HK-2 (cell line): ENCODE results near the gene SERPINB1.
A peak's percentile ranks its signal among the peaks of the same experiment; 100 is the strongest.

Experiments
- DNase-seq: peaks from one replicate; pipeline ENCODE4 v3.0.0-alpha.2; 2018; ENCODE audit not compliant: unreplicated experiment

The SERPINB1 gene

DNA sequence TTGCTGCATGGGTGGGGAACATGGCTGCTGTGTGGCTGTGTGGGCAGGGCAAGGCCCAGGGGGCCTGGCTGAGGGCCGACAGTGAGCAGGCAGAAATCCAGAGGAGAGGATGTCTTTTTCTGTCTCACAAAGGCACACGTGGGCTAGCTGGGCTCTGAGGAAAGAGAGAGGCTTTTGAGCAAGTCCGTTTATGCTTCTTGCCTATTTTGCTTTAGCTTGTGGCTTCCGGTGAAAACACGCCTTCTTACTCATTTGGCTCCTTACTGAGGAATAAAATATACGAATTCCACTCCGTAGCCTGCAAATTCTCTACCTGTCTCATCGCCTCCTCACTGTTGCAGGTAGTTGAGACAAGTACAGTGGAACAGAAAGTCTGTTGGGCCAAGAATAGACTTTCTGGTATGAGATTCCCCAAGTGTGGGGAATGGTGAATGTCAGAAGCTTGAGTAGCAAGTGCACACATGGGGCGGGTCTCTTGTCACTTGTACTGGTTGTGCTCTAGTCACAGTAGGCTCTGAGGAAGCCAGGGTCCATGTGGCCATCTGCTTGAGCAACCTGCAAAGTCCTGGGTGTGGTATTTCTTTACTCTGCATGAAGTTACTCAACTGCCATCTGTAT is 48.0 kb downstream of the SERPINB1 start:
- no peak for DNase-seq

DNA sequence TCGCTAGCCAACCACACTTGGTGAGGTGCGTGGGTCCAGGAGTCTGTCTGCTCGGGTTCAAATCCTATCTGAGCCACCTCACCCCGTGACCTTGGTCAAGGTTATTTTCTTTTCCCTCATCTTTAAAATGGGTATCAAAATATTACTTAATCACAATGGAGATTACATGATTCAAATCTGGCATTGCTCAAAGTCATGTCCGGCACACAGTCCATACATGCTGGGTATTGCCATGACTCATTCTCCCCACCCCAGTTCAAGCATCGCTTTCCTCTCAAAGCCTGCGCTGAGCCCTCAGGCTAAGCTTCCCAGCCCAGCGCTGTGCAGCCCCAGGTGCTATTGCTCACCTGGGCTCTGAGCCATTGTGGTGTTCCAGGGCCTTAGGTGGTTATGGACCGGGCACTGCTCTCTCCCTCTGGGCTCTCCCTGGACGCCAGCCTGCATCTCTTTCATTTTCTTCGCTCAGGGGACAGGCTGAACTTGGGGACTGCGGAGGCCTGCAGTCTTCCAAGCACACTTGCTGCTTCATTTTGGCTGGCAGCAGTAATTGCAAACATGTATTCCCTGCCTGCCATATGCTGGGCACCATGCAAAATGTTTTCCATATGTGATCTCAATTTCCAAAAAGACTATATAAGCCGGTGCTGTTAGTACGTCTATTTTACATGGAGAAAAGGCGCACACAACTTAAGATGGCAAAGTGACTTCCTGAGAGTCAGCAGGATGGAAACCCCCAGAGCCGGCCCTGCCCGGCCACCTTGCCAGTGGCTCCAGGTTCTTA is 49.1 kb downstream of the SERPINB1 start:
- no peak for DNase-seq

DNA sequence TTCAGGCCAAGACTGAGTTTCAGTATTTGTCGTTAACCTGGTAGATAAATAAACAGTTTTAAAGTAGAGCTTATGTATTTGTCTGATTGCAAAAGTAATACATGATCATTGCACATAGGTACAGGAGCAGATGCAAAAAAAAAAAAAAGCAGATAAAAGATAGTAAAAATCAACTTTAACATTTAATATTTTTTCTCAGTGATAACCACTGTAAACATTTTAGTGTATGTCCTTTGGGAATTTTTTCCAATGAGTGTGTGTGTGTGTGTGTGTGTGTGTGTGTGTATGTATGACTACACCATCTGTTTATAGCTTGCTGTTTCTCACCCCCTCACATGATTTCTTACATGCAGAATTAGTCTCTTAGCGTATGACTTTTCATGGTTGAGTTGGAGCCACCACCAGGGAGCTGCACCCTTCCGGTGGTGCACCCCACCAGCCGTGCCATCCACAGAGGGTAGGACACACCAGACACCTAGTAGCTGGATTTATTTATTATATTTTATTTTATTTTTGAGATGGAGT is 50.2 kb downstream of the SERPINB1 start:
- DNase-seq = no peak

DNA sequence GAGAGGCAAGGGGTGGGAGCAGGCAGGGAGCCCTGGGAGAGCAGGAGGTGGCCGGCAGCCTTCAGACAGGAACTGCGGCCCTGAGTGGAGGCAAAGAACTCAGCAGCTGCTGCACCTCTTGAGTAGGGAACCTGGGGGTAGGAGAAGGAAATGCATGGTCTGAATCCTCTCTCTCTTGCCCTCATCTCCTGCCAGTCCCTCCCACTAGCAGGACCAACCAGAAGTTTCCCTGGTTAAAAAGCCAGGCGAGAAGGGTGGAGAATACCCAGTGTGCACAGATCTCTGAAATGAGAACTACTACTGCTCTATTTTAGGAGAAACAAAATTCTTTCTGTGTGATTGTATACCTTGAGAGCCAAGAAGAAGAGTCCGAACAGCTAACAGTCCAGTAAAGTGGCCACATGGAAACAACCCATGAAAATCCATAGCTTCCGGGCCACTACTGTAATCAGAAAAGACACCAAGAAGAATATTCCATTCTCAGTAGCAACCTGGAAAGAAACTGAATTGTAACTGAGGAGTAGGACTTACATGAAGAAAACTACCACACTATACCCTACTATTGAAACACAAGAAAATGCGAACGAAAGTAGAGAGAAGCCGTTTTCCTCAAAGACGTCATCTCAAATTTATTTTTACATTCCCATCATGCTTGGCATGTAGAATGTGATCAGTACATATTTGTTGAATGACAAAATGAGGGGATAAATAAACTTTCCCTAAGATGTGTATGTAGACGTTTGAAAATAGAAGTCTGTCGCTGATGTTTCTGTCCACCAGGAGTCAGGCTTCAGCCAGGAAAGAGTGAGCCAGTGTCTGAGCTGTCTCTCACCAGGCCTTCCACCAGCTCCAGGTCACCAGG is 50.8 kb downstream of the SERPINB1 start:
- DNase-seq = peak; percentile 45

- no peak for DNase-seq
Observed at GRCh38 chr6:2786269-2786668, 55.4 kb downstream of the SERPINB1 start.

DNA sequence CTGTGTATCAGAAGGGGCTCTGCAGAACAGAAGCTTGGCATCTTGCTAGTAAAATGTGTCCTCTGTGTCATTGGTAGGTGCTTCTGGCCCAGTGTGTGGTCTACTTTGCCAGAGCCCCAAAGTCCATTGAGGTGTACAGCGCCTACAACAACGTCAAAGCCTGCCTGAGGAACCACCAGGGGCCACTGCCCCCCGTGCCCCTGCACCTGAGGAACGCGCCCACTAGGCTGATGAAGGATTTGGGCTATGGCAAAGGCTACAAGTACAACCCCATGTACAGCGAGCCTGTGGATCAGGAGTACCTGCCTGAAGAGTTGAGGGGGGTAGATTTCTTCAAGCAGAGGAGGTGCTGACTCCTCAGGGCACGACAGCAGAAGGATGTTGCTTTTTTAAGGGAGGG is 56.7 kb downstream of the SERPINB1 start:
- no peak for DNase-seq

DNA sequence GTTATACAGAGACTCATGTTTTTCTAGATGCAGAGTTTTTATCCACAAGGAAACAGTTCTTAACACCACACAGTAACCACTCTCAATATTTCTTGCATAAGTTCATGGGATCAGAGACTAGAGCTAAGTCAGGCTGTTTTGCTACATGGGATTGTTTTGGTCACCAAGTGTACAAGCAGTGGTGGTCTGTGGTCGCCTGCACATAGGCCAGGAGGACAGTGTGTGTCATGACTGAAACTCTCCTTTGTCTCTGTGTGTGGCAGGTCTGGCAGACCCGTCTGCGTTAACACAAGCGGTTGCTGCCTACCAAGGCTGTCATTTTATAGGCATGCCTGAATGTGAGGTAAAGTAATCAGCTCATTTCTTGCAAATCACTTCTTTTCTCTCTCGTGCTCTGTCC is 57.6 kb downstream of the SERPINB1 start:
- DNase-seq = no peak

GRCh38 chr6:2783188-2783963 is 58.3 kb downstream of the SERPINB1 start:
- no peak for DNase-seq

GRCh38 chr6:2782825-2783187 is 58.9 kb downstream of the SERPINB1 start:
- DNase-seq = no peak

DNA sequence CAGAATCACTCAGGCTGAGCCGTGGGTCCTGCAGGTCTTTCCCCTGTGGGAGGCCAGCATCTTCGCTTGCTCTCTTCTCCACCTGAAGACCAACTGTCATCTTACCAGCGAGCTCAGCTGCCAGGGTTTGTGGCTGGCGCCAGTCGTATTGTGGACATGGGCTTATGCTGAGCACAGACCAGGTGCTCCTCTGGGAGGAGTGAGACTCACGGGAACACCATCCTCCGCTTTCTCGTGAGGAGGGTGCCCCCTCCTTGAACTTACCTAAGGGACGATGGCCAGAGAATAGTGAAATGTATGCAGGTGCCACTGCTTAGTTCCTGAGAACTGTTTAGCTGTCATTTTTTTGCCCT is 59.3 kb downstream of the SERPINB1 start:
- DNase-seq = no peak
